Measurements from ENCODE around the gene NOX4.
"Not testable (repeated sequence)": the region's sequence is repeated elsewhere in the genome, so short reads cannot be mapped to it uniquely, and the experiment has no call there.

The NOX4 gene

DNA sequence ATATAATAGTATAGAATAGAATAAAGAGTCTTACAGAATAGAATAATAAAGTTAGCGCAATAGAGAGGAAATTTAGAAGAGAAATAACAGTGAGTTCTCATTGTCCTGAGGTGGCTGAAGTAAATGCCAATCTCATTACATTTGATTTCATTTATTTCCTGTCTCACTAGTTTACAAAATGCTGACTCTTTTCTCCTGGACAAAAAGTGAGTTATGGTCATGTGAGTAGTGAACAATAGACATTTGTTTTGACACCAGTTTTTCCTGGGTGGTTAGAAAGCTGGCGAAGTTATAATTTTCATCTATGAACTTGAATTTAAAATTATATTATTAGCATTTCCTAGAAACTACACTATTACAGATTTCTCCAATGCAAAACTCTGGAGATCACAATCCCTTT lies 169.8 kb downstream of the NOX4 start:
- no peak overlapping the region for H3K27ac Mint-ChIP-seq (ENCODE audit: low read depth)
- H3K27me3 Mint-ChIP-seq = no peaks in the 10 kb centered on the region
- H3K4me1 Mint-ChIP-seq = no peaks in the 10 kb centered on the region
- DNase-seq (ENCODE audit: low spot score in 2 of 2) (no peak), ATAC-seq (replicated peaks; ENCODE audit: extremely low read depth, poor library complexity, severe bottlenecking) (no peak)
- H3K36me3 Mint-ChIP-seq (ENCODE audit: insufficient read depth) = no peaks in the 10 kb centered on the region
- no peak overlapping the region for H3K4me3 Mint-ChIP-seq
- H3K9me3 Mint-ChIP-seq = no peaks in the 10 kb centered on the region

DNA sequence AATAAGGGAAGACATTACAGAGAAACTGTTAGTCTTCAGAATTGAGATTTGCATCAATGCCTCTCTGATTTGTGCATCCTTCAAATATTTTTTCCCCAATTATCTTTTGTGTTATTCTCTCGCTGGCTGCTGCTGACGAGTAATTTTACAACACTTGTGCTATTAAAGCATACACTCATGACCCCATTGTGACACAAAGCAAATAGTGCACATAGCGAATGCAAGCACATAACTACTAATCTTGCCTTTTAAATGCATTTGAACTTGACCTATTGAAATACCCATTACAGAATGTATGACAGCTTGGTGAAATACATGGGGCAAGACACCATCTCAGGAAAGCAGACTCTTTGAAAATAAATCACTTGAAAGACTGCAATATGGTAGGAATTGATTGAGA lies 180.6 kb downstream of the NOX4 start:
- H3K27me3 Mint-ChIP-seq; ATAC-seq (replicated peaks; ENCODE audit: extremely low read depth, poor library complexity, severe bottlenecking); H3K9me3 Mint-ChIP-seq; H3K4me3 Mint-ChIP-seq; H3K36me3 Mint-ChIP-seq (ENCODE audit: insufficient read depth); DNase-seq (ENCODE audit: low spot score in 2 of 2); H3K4me1 Mint-ChIP-seq; H3K27ac Mint-ChIP-seq (ENCODE audit: low read depth): not testable (repeated sequence)

GRCh38 chr11:89309321-89309985 lies 181.7 kb downstream of the NOX4 start:
- H3K27ac Mint-ChIP-seq (ENCODE audit: low read depth); ATAC-seq (replicated peaks; ENCODE audit: extremely low read depth, poor library complexity, severe bottlenecking); H3K4me1 Mint-ChIP-seq; DNase-seq (ENCODE audit: low spot score in 2 of 2); H3K27me3 Mint-ChIP-seq; H3K4me3 Mint-ChIP-seq; H3K36me3 Mint-ChIP-seq (ENCODE audit: insufficient read depth); H3K9me3 Mint-ChIP-seq: not testable (repeated sequence)

DNA sequence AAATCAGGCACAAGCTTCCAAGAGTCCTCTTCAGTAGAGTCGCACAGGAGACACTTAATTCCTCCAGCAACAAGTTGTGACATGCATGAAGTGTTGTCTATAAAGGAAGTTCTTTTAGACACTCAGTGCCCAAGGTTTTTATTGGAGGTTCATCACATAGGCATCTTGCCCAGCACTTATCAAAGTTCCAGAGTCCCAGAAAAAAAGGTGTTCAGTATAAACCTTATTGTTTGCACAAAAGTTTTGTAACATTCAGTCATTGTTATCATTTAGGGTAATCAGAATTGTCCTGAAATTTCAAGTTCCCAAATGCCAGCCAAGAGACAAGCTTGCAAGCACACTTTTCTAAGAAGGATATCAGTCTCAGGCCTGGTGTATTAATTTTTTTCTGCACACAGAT lies 182.9 kb downstream of the NOX4 start:
- ATAC-seq (replicated peaks; ENCODE audit: extremely low read depth, poor library complexity, severe bottlenecking); DNase-seq (ENCODE audit: low spot score in 2 of 2); H3K4me3 Mint-ChIP-seq; H3K36me3 Mint-ChIP-seq (ENCODE audit: insufficient read depth); H3K27ac Mint-ChIP-seq (ENCODE audit: low read depth); H3K4me1 Mint-ChIP-seq; H3K27me3 Mint-ChIP-seq: not testable (repeated sequence)
- peaks cover 12% of the 10 kb centered on the region for H3K9me3 Mint-ChIP-seq

DNA sequence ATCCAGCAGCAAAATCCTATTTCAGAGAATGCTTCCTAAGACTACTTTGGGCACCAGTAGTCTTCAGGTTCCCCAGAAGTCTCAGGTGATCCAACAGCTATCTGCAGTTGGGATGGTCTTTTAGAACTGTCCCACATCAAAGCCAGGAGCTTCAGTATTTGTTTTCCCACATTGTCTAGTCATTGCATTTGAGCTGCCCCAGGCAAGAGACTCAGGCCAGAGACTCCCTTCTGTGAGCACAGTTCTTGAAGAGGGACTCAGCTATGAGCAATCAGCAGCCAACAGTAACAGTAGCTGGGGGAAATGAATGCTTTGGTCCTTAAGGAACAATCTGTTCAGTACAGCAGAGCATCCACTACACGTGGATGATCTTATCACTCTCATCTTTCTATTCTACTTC lies 188.1 kb downstream of the NOX4 start:
- H3K36me3 Mint-ChIP-seq (ENCODE audit: insufficient read depth); H3K4me1 Mint-ChIP-seq; DNase-seq (ENCODE audit: low spot score in 2 of 2); H3K4me3 Mint-ChIP-seq; ATAC-seq (replicated peaks; ENCODE audit: extremely low read depth, poor library complexity, severe bottlenecking); H3K27me3 Mint-ChIP-seq; H3K27ac Mint-ChIP-seq (ENCODE audit: low read depth): not testable (repeated sequence)
- H3K9me3 Mint-ChIP-seq = peaks cover 24% of the 10 kb centered on the region

DNA sequence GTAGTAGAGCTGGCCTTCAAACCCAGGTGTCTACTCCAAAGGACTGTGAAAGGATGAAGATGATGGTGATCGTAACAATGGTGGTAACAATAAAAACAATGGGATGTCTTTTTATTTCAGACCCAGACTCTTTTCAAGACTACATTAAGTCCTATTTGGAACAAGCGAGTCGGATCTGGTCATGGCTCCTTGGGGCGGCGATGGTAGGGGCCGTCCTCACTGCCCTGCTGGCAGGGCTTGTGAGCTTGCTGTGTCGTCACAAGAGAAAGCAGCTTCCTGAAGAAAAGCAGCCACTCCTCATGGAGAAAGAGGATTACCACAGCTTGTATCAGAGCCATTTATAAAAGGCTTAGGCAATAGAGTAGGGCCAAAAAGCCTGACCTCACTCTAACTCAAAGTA lies 196.2 kb downstream of the NOX4 start:
- not testable (repeated sequence) for H3K9me3 Mint-ChIP-seq; H3K4me1 Mint-ChIP-seq; H3K4me3 Mint-ChIP-seq; H3K36me3 Mint-ChIP-seq (ENCODE audit: insufficient read depth); H3K27ac Mint-ChIP-seq (ENCODE audit: low read depth); DNase-seq (ENCODE audit: low spot score in 2 of 2); H3K27me3 Mint-ChIP-seq; ATAC-seq (replicated peaks; ENCODE audit: extremely low read depth, poor library complexity, severe bottlenecking)

GRCh38 chr11:89293965-89294679 lies 197.1 kb downstream of the NOX4 start:
- Mint-ChIP-seq H3K4me1 (no peaks in the 10 kb centered on the region), H3K4me3 (no peak overlapping the region), H3K27me3 (no peaks in the 10 kb centered on the region)

DNA sequence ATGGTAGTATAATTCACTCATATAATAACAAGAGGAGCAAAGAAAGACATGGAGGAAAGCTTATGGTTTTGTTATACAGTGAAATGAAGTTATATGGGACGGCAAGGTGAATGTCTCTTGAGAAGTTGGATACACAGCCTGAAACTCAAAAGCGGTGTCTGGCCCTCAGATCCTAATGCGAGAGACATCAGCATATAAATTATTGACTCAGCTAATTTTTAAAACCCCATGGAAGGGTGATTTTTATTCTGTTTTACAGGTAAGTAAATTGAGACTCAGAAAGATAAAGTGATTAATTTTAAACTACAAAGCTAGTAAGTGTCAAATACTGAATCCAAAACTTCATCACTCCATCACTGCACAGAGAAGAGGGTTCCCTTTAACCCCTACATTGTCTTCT lies 203.2 kb downstream of the NOX4 start:
- not testable (repeated sequence) for H3K27me3 Mint-ChIP-seq; H3K36me3 Mint-ChIP-seq (ENCODE audit: insufficient read depth); H3K4me1 Mint-ChIP-seq; DNase-seq (ENCODE audit: low spot score in 2 of 2); H3K4me3 Mint-ChIP-seq; ATAC-seq (replicated peaks; ENCODE audit: extremely low read depth, poor library complexity, severe bottlenecking); H3K27ac Mint-ChIP-seq (ENCODE audit: low read depth)
- peaks cover 14% of the 10 kb centered on the region for H3K9me3 Mint-ChIP-seq

More at GRCh38 chr11:89293965-89294679, 197.1 kb downstream of the NOX4 start:
- Mint-ChIP-seq H3K27ac (ENCODE audit: low read depth) (no peak overlapping the region), H3K9me3 (peaks cover 6% of the 10 kb centered on the region), H3K36me3 (ENCODE audit: insufficient read depth) (no peaks in the 10 kb centered on the region)
- no peak for DNase-seq (ENCODE audit: low spot score in 2 of 2)
- no peak for ATAC-seq (replicated peaks; ENCODE audit: extremely low read depth, poor library complexity, severe bottlenecking)

DNA sequence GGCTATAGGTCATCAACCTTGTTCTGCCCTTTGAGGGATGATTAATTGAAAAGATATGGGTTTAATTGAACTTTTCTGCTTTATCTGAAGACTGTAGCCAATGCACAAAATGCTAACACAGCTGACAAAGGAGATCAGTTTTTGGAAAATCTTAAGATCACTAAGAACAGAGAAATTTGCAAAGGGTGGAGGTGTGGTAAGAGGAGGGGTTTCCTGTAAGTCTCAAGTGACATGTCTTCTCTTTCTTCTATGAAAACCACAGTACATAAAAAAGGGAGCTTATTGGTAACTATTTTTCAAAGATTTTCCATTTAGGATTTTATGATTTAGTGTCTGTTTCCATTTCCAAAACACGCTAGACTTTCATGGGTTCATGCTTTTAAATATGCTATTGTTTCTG lies 204.6 kb downstream of the NOX4 start:
- not testable (repeated sequence) for DNase-seq (ENCODE audit: low spot score in 2 of 2); H3K27me3 Mint-ChIP-seq; ATAC-seq (replicated peaks; ENCODE audit: extremely low read depth, poor library complexity, severe bottlenecking); H3K4me3 Mint-ChIP-seq; H3K27ac Mint-ChIP-seq (ENCODE audit: low read depth); H3K9me3 Mint-ChIP-seq; H3K36me3 Mint-ChIP-seq (ENCODE audit: insufficient read depth); H3K4me1 Mint-ChIP-seq

- peaks cover 14% of the 10 kb centered on the region for H3K9me3 Mint-ChIP-seq
- not testable (repeated sequence) for H3K4me1 Mint-ChIP-seq; ATAC-seq (replicated peaks; ENCODE audit: extremely low read depth, poor library complexity, severe bottlenecking); H3K27ac Mint-ChIP-seq (ENCODE audit: low read depth); H3K36me3 Mint-ChIP-seq (ENCODE audit: insufficient read depth); DNase-seq (ENCODE audit: low spot score in 2 of 2); H3K27me3 Mint-ChIP-seq; H3K4me3 Mint-ChIP-seq
Observed at GRCh38 chr11:89281032-89281677, 210.0 kb downstream of the NOX4 start.

GRCh38 chr11:89279176-89279575 lies 212.0 kb downstream of the NOX4 start:
- Mint-ChIP-seq H3K4me1 (no peaks in the 10 kb centered on the region), H3K27me3 (no peaks in the 10 kb centered on the region), H3K4me3 (no peak overlapping the region), H3K36me3 (ENCODE audit: insufficient read depth) (no peaks in the 10 kb centered on the region), H3K9me3 (peaks cover 20% of the 10 kb centered on the region), H3K27ac (ENCODE audit: low read depth) (no peak overlapping the region)
- DNase-seq (ENCODE audit: low spot score in 2 of 2) (no peak), ATAC-seq (replicated peaks; ENCODE audit: extremely low read depth, poor library complexity, severe bottlenecking) (no peak)

GRCh38 chr11:89275966-89276365 lies 215.2 kb downstream of the NOX4 start:
- Mint-ChIP-seq H3K27me3 (no peaks in the 10 kb centered on the region), H3K4me3 (no peak overlapping the region), H3K36me3 (ENCODE audit: insufficient read depth) (no peaks in the 10 kb centered on the region), H3K4me1 (no peaks in the 10 kb centered on the region), H3K27ac (ENCODE audit: low read depth) (no peak overlapping the region), H3K9me3 (peaks cover 20% of the 10 kb centered on the region)
- ATAC-seq (replicated peaks; ENCODE audit: extremely low read depth, poor library complexity, severe bottlenecking) (no peak), DNase-seq (ENCODE audit: low spot score in 2 of 2) (no peak)

Data from central memory CD8-positive, alpha-beta T cell (primary cell).